ENCODE measurements around the gene NAB2. TPM values are rescaled to one million over a fixed set of nuclear protein-coding genes. Genes with fewer than 3 reads are reported as not detected.

NAB2 gene
- total and polyA plus RNA-seq, 2 donors (not counting 3 experiments of a cell fraction or from before 2014, with no cell fraction given): 14.6 to 15.9 TPM

GRCh38 chr12:57078519-57079404, 10.2 kb upstream of the NAB2 start, which contains the start of gene NEMP1:
TSS of gene NEMP1 (minus strand) at chr12:57078791. CDS start at chr12:57078745, 46 bp downstream.
- DNase-seq (ENCODE audit: low read depth, low spot score) (peak; percentile 100), FAIRE-seq (peak; percentile 100)
- Histone ChIP-seq H3K9me3 (replicated peaks; ENCODE audit: control insufficient read depth, insufficient read depth, low read length) (no peaks in the 10 kb centered on the region), H3K4me3 (replicated peaks in 1 of 3; ENCODE audit: insufficient read depth in 1 of 3, low read depth in 1 of 3, low read length in 3 of 3) (peak within 1 kb of the TSS; percentile 54 to 86 (median 65)), H4K20me1 (replicated peaks; ENCODE audit: control insufficient read depth, extremely low read depth, insufficient read depth, low read length) (no peaks in the 10 kb centered on the region), H3K27ac (ENCODE audit: insufficient read depth, low read depth, low read length) (peak within 1 kb of the TSS; percentile 53), H3K36me3 (ENCODE audit: control insufficient read depth in 2 of 2, extremely low read depth in 1 of 2, insufficient read depth in 2 of 2, low read length in 2 of 2) (no peaks in the 10 kb centered on the region), H3K9me1 (replicated peaks; ENCODE audit: control insufficient read depth, extremely low read depth, insufficient read depth, low read length) (no peaks in the 10 kb centered on the region), H3K27me3 (ENCODE audit: control insufficient read depth in 2 of 2, insufficient read depth in 2 of 2, low read length in 2 of 2) (no peaks in the 10 kb centered on the region), H3K4me1 (ENCODE audit: control insufficient read depth, extremely low read depth, insufficient read depth, low read length) (peaks cover 10% of the 10 kb centered on the region), H2AFZ (ENCODE audit: low read depth, low read length) (peak within 1 kb of the TSS; percentile 63), H3K9ac (replicated peaks; ENCODE audit: extremely low read depth, insufficient read depth, low read length) (peak within 1 kb of the TSS; percentile 76), H3K4me2 (ENCODE audit: insufficient read depth, low read length) (peak within 1 kb of the TSS; percentile 88), H3K79me2 (ENCODE audit: control insufficient read depth, insufficient read depth, low read length) (peaks cover 4% of the 10 kb centered on the region)
- no TSS peak for BruUV-seq (replicated peaks)
- TF ChIP-seq POLR2AphosphoS5 (IDR thresholded peaks at IDR 0.05; ENCODE audit: insufficient read depth, low read depth, low read length): peak; percentile 61
- TF ChIP-seq, protein P1, sequence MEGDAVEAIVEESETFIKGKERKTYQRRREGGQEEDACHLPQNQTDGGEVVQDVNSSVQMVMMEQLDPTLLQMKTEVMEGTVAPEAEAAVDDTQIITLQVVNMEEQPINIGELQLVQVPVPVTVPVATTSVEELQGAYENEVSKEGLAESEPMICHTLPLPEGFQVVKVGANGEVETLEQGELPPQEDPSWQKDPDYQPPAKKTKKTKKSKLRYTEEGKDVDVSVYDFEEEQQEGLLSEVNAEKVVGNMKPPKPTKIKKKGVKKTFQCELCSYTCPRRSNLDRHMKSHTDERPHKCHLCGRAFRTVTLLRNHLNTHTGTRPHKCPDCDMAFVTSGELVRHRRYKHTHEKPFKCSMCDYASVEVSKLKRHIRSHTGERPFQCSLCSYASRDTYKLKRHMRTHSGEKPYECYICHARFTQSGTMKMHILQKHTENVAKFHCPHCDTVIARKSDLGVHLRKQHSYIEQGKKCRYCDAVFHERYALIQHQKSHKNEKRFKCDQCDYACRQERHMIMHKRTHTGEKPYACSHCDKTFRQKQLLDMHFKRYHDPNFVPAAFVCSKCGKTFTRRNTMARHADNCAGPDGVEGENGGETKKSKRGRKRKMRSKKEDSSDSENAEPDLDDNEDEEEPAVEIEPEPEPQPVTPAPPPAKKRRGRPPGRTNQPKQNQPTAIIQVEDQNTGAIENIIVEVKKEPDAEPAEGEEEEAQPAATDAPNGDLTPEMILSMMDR (IDR thresholded peaks at IDR 0.05; ENCODE audit: extremely low read depth in 1 of 2, insufficient read depth in 1 of 2, low read depth in 1 of 2, low read length in 2 of 2): no peak
- peak; percentile 19 for TF ChIP-seq MYC (IDR thresholded peaks at IDR 0.05; ENCODE audit: low read depth, low read length)
- TF ChIP-seq FOS (IDR thresholded peaks at IDR 0.05; ENCODE audit: borderline replicate concordance, insufficient read depth, low read length): no peak
- TF ChIP-seq GATA2 (IDR thresholded peaks at IDR 0.05; ENCODE audit: insufficient read depth, insufficient read length, low read depth, low read length): no peak
- TF ChIP-seq JUN (IDR thresholded peaks at IDR 0.05; ENCODE audit: borderline replicate concordance, insufficient read depth, insufficient read length, low read depth): no peak
- TF ChIP-seq POLR2A (IDR thresholded peaks at IDR 0.05; ENCODE audit: low read depth, low read length): no peak
- TF ChIP-seq EZH2 (IDR thresholded peaks at IDR 0.05; ENCODE audit: borderline replicate concordance, low read depth, low read length, severe bottlenecking): no peak
- peak; percentile 91 for TF ChIP-seq MAX (IDR thresholded peaks at IDR 0.05; ENCODE audit: insufficient read depth, insufficient read length)
- intact Hi-C loops (cut with micrococcal nuclease) (loop anchor here (1.0 kb wide), 1 partner anchor 9 kb away; no protein-coding TSS in a partner anchor), dilution Hi-C loops (cut with MboI; ENCODE audit: extremely low pct_ligation_motif_present, low sequenced_read_pairs) (no loop called here)
- ChIA-PET CTCF (interaction anchor here (0.6 to 4.2 kb wide), 16 partner anchors 8 to 107 kb away, joined by 3 to 71 read pairs (median 5); partner anchors contain the start of genes LRP1, NAB2 and STAT6), POLR2A (interaction anchor here (0.6 to 1.2 kb wide), 5 partner anchors 9 to 57 kb away, joined by 3 to 11 read pairs (median 5); partner anchors contain the start of genes NAB2 and STAT6)

Measured in endothelial cell of umbilical vein (primary cell).